Glutamatergic neuron (in vitro differentiated cells): ENCODE results near the gene HOXD13. TPM values are rescaled to one million over a fixed set of nuclear protein-coding genes. Genes with fewer than 3 reads are reported as not detected.

ENCODE experiments used
- DNase-seq: peaks from one replicate; pipeline ENCODE4 v3.0.0; 2022
- H3K27ac Mint-ChIP-seq: one replicate; pipeline ENCODE4 v1.8.0; 2020; ENCODE audit warnings: mild to moderate bottlenecking, mixed read lengths, inconsistent platforms; ENCODE audit not compliant: unreplicated experiment
- H3K27me3 Mint-ChIP-seq: one replicate; pipeline ENCODE4 v1.8.0; 2020; ENCODE audit warnings: mild to moderate bottlenecking, moderate library complexity, mixed read lengths, inconsistent platforms; ENCODE audit not compliant: unreplicated experiment
- H3K36me3 Mint-ChIP-seq: one replicate; pipeline ENCODE4 v1.8.0; 2020; ENCODE audit warnings: mild to moderate bottlenecking, mixed read lengths, inconsistent platforms; ENCODE audit not compliant: unreplicated experiment
- H3K4me1 Mint-ChIP-seq: one replicate; pipeline ENCODE4 v1.8.0; 2020; ENCODE audit warnings: mild to moderate bottlenecking, low read depth, mixed read lengths, inconsistent platforms; ENCODE audit not compliant: unreplicated experiment
- H3K4me3 Mint-ChIP-seq: one replicate; pipeline ENCODE4 v1.8.0; 2020; ENCODE audit warnings: mild to moderate bottlenecking, mixed read lengths, inconsistent platforms; ENCODE audit not compliant: unreplicated experiment
- H3K9me3 Mint-ChIP-seq: one replicate; pipeline ENCODE4 v1.8.0; 2020; ENCODE audit warnings: mild to moderate bottlenecking, moderate library complexity, mixed read lengths, inconsistent platforms; ENCODE audit not compliant: unreplicated experiment
- CTCF ChIP-seq: fragments of 200-600 bp; sonication (generic); IDR thresholded peaks from one replicate; pipeline ENCODE4 v1.5.0; 2021; ENCODE audit not compliant: partially characterized antibody, unreplicated experiment
- total RNA-seq: library from RNA; stranded (reverse); fragmentation: NEBNext Ultra II Directional; extraction: Animal tissue kit (Norgen Biotek cat#: 25700); gene quantifications from one replicate; pipeline ENCODE4 v1.2.1, GENCODE V29; 2021; ENCODE audit not compliant: unreplicated experiment

The HOXD13 gene
- total RNA-seq, 1 donor from 2014 or later: 0.17 TPM

GRCh38 chr2:176084611-176085119 is 7.9 kb upstream of the HOXD13 start:
- Mint-ChIP-seq H3K9me3 (peaks cover 19% of the 10 kb centered on the region), H3K27me3 (peaks cover 53% of the 10 kb centered on the region), H3K4me1 (peaks cover 13% of the 10 kb centered on the region), H3K4me3 (peak overlapping the region; percentile 80), H3K36me3 (no peaks in the 10 kb centered on the region), H3K27ac (no peak overlapping the region)
- no peak for TF ChIP-seq CTCF
- no peak for DNase-seq

- DNase-seq: no peak
- H3K4me3 Mint-ChIP-seq: peak overlapping the region; percentile 80
- H3K9me3 Mint-ChIP-seq: peaks cover 19% of the 10 kb centered on the region
Observed at GRCh38 chr2:176085120-176085788, 7.3 kb upstream of the HOXD13 start.

GRCh38 chr2:176085861-176086771 is 6.4 kb upstream of the HOXD13 start:
- DNase-seq: peak; percentile 73
- H3K27ac Mint-ChIP-seq: no peak overlapping the region
- H3K9me3 Mint-ChIP-seq: peaks cover 19% of the 10 kb centered on the region
- H3K36me3 Mint-ChIP-seq: no peaks in the 10 kb centered on the region
- peak; percentile 37 for TF ChIP-seq CTCF
- peak overlapping the region; percentile 53 for H3K4me3 Mint-ChIP-seq
- peaks cover 54% of the 10 kb centered on the region for H3K27me3 Mint-ChIP-seq
- H3K4me1 Mint-ChIP-seq: peaks cover 11% of the 10 kb centered on the region

More at GRCh38 chr2:176085120-176085788, 7.3 kb upstream of the HOXD13 start:
- TF ChIP-seq CTCF: no peak
- Mint-ChIP-seq H3K27ac (no peak overlapping the region), H3K4me1 (peaks cover 13% of the 10 kb centered on the region), H3K27me3 (peaks cover 54% of the 10 kb centered on the region), H3K36me3 (no peaks in the 10 kb centered on the region)

GRCh38 chr2:176087330-176088047 is 5.0 kb upstream of the HOXD13 start:
- Mint-ChIP-seq H3K4me1 (peaks cover 7% of the 10 kb centered on the region), H3K36me3 (no peaks in the 10 kb centered on the region), H3K9me3 (peaks cover 23% of the 10 kb centered on the region), H3K27me3 (peaks cover 55% of the 10 kb centered on the region), H3K4me3 (peak overlapping the region; percentile 90), H3K27ac (no peak overlapping the region)
- no peak for DNase-seq
- no peak for TF ChIP-seq CTCF
